H9 (cell line): ENCODE data around the gene TEX22. TPM values are rescaled to one million over a fixed set of nuclear protein-coding genes. Genes with fewer than 3 reads are reported as not detected.

Experiments used
- DNase-seq: peaks from one replicate; pipeline ENCODE4 v3.0.0-alpha.2; 2017
- H2AFZ ChIP-seq: one replicate; pipeline ENCODE4 v1.6.1; 2013; ENCODE audit warnings: mild to moderate bottlenecking, low read length, control low read depth, moderate library complexity
- H2AK5ac ChIP-seq: 2 replicates; pipeline ENCODE4 v1.6.1; 2013; ENCODE audit warnings: low read length, control low read depth, mixed read lengths; ENCODE audit not compliant: insufficient read length
- H2BK120ac ChIP-seq: one replicate; pipeline ENCODE4 v1.6.1; 2013; ENCODE audit warnings: low read depth, mild to moderate bottlenecking, low read length, control low read depth, inconsistent platforms; ENCODE audit not compliant: poor library complexity, severe bottlenecking
- H2BK12ac ChIP-seq: 2 replicates; pipeline ENCODE4 v1.6.1; 2013; ENCODE audit warnings: low read length, control low read depth, mixed read lengths, low read depth; ENCODE audit not compliant: insufficient read length
- H2BK15ac ChIP-seq: 2 replicates; pipeline ENCODE4 v1.6.1; 2013; ENCODE audit warnings: low read depth, low read length, control low read depth
- H2BK20ac ChIP-seq: one replicate; pipeline ENCODE4 v1.6.1; 2013; ENCODE audit warnings: low read depth, mild to moderate bottlenecking, low read length, control low read depth, inconsistent platforms; ENCODE audit not compliant: poor library complexity, severe bottlenecking
- H2BK5ac ChIP-seq: 2 replicates; pipeline ENCODE4 v1.6.1; 2013; ENCODE audit warnings: low read length, control low read depth, mixed read lengths; ENCODE audit not compliant: insufficient read length
- H3K14ac ChIP-seq: 2 replicates; pipeline ENCODE4 v1.6.1; 2013; ENCODE audit warnings: low read length, control low read depth; ENCODE audit not compliant: insufficient read depth
- H3K18ac ChIP-seq: 2 replicates; pipeline ENCODE4 v1.6.1; 2013; ENCODE audit warnings: low read depth, mild to moderate bottlenecking, mixed read lengths, low read length, control low read depth; ENCODE audit not compliant: insufficient read length
- H3K23ac ChIP-seq: 2 replicates; pipeline ENCODE4 v1.6.1; 2013; ENCODE audit warnings: low read length, control low read depth, mixed read lengths, low read depth; ENCODE audit not compliant: insufficient read length
- H3K23me2 ChIP-seq: 2 replicates; pipeline ENCODE4 v1.6.1; 2013; ENCODE audit warnings: low read depth, mild to moderate bottlenecking, mixed read lengths, low read length, control low read depth; ENCODE audit not compliant: insufficient read length, poor library complexity, severe bottlenecking
- H3K27ac ChIP-seq: 2 replicates; pipeline ENCODE4 v1.5.1; 2013; ENCODE audit warnings: low read length, control low read depth, mixed read lengths, low read depth; ENCODE audit not compliant: insufficient read length
- H3K27me3 ChIP-seq: 2 replicates; pipeline ENCODE4 v1.6.1; 2013; ENCODE audit warnings: low read length, control low read depth, inconsistent platforms; ENCODE audit not compliant: insufficient read depth
- H3K4ac ChIP-seq: 2 replicates; pipeline ENCODE4 v1.6.1; 2013; ENCODE audit warnings: low read depth, mild to moderate bottlenecking, control low read depth, inconsistent platforms, low read length, moderate library complexity
- H3K4me1 ChIP-seq: 2 replicates; pipeline ENCODE4 v1.6.1; 2013; ENCODE audit warnings: low read length, control low read depth, inconsistent platforms; ENCODE audit not compliant: insufficient read depth
- H3K4me2 ChIP-seq: 2 replicates; pipeline ENCODE4 v1.6.1; 2013; ENCODE audit warnings: low read length, control low read depth, mixed read lengths; ENCODE audit not compliant: insufficient read length, insufficient read depth
- H3K56ac ChIP-seq: 2 replicates; pipeline ENCODE4 v1.6.1; 2013; ENCODE audit warnings: low read depth, mild to moderate bottlenecking, mixed read lengths, low read length, control low read depth; ENCODE audit not compliant: insufficient read length
- H3K79me1 ChIP-seq: 2 replicates; pipeline ENCODE4 v1.6.1; 2013; ENCODE audit warnings: low read depth, mild to moderate bottlenecking, moderate library complexity, low read length, control low read depth, inconsistent platforms; ENCODE audit not compliant: insufficient read depth, poor library complexity, severe bottlenecking
- H3K79me2 ChIP-seq: 2 replicates; pipeline ENCODE4 v1.6.1; 2013; ENCODE audit warnings: low read length, control low read depth, inconsistent platforms; ENCODE audit not compliant: insufficient read depth
- H3K9ac ChIP-seq: 2 replicates; pipeline ENCODE4 v1.6.1; 2013; ENCODE audit warnings: low read length, control low read depth, mixed read lengths; ENCODE audit not compliant: insufficient read length; ENCODE audit errors: extremely low read depth
- H3K9me3 ChIP-seq: one replicate; pipeline ENCODE4 v1.6.1; 2013; ENCODE audit warnings: low read depth, low read length, inconsistent platforms; ENCODE audit not compliant: control insufficient read depth
- H3T11ph ChIP-seq: one replicate; pipeline ENCODE4 v1.6.1; 2013; ENCODE audit warnings: mild to moderate bottlenecking, low read length, control low read depth, inconsistent platforms
- H4K20me1 ChIP-seq: one replicate; pipeline ENCODE4 v1.6.1; 2013; ENCODE audit not compliant: control insufficient read depth, insufficient read length, insufficient read depth
- H4K5ac ChIP-seq: 2 replicates; pipeline ENCODE4 v1.6.1; 2013; ENCODE audit warnings: low read depth, mild to moderate bottlenecking, mixed read lengths, low read length, control low read depth; ENCODE audit not compliant: insufficient read length
- H4K8ac ChIP-seq: replicated peaks from 2 replicates; pipeline ENCODE4 v1.6.1; 2013; ENCODE audit warnings: low read length, control low read depth, mixed read lengths, low read depth; ENCODE audit not compliant: insufficient read length
- H4K91ac ChIP-seq: 2 replicates; pipeline ENCODE4 v1.6.1; 2013; ENCODE audit warnings: low read depth, mild to moderate bottlenecking, moderate library complexity, mixed read lengths, low read length, control low read depth; ENCODE audit not compliant: insufficient read length
- H3K27ac Mint-ChIP-seq, 3 experiments: 2 replicates in 2 of 3; 3 replicates in 1 of 3; pipeline ENCODE4 v1.8.0; 2020 to 2021; ENCODE audit warnings: mixed read lengths in 3 of 3, mild to moderate bottlenecking in 1 of 3, moderate library complexity in 1 of 3
- H3K27me3 Mint-ChIP-seq: 2 replicates; pipeline ENCODE4 v1.8.0; 2021; ENCODE audit warnings: low read depth, mild to moderate bottlenecking, moderate library complexity, mixed read lengths
- H3K36me3 Mint-ChIP-seq, 3 experiments: 2 replicates in 2 of 3; 3 replicates in 1 of 3; pipeline ENCODE4 v1.8.0; 2020 to 2021; ENCODE audit warnings: low read depth in 3 of 3, mixed read lengths in 3 of 3; ENCODE audit not compliant: insufficient read depth in 1 of 3
- H3K4me1 Mint-ChIP-seq, 2 experiments: 2 replicates each; pipeline ENCODE4 v1.8.0; 2020; ENCODE audit warnings: mixed read lengths in 2 of 2
- H3K4me3 Mint-ChIP-seq, 2 experiments: 2 replicates in 1 of 2; 3 replicates in 1 of 2; pipeline ENCODE4 v1.8.0; 2020 to 2021; ENCODE audit warnings: mild to moderate bottlenecking in 2 of 2, mixed read lengths in 2 of 2, moderate library complexity in 1 of 2
- H3K9me3 Mint-ChIP-seq, 2 experiments: 2 replicates in 1 of 2; 3 replicates in 1 of 2; pipeline ENCODE4 v1.8.0; 2020; ENCODE audit warnings: mild to moderate bottlenecking in 2 of 2, mixed read lengths in 2 of 2, moderate library complexity in 1 of 2
- CTCF ChIP-seq: fragments of 200-600 bp; sonication (generic); conservative IDR thresholded peaks from 3 replicates; pipeline ENCODE4 v1.8.0; 2021; ENCODE audit warnings: antibody characterized with exemption, mild to moderate bottlenecking
- WGBS: extraction: QIAGEN DNeasy Blood & Tissue Kit; methylation state at CpG from one replicate; pipeline ENCODE4 v1.1.7; 2013; ENCODE audit warnings: missing lambda C conversion rate, low lambda C conversion rate, mixed read lengths; ENCODE audit not compliant: insufficient read length; ENCODE audit errors: extremely low coverage; 5-methylcytosine and 5-hydroxymethylcytosine counted together
- total RNA-seq: library from RNA; stranded (reverse); gene quantifications from 2 replicates; pipeline ENCODE4 v1.2.1, GENCODE V29; 2021

The TEX22 gene
- total RNA-seq, 1 experiment from 2014 or later, result 0.83 TPM

DNA sequence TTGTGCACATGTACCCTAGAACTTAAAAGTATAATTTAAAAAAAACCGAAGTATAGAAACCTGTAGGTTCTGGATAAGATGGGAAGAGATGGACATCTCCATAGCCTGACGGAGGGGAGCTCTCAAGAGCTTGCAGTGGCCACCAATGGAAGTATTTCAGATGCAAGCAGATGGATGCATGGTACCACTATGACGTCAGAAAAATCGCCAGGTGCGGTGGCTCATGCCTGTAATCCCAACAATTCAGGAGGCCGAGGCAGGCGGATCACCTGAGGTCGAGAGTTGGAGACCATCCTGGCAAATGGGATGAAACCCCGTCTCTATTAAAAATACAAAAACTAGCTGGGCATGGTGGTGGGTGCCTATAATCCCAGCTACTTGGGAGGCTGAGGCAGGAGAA lies 3.4 kb downstream of the TEX22 start:
- no peak overlapping the region for H4K5ac ChIP-seq
- TF ChIP-seq CTCF, result no peak
- no peak overlapping the region for H2BK15ac ChIP-seq
- no peak overlapping the region for H3K14ac ChIP-seq
- no peak overlapping the region for H3K23ac ChIP-seq
- Mint-ChIP-seq H3K27ac (no peak overlapping the region), H3K27me3 (peaks cover 85% of the 10 kb centered on the region), H3K4me1 (0 out of 4 replicates have a peak, but pooled peaks cover 0 to 3% of the 10 kb centered on the region in 2 experiments), H3K9me3 (peaks cover 59 to 83% of the 10 kb centered on the region in 2 experiments), H3K36me3 (peaks cover 38 to 54% (median 53%) of the 10 kb centered on the region in 3 experiments), H3K4me3 (no peak overlapping the region)
- H2BK120ac ChIP-seq, result no peak overlapping the region
- no peaks in the 10 kb centered on the region for H3K27me3 ChIP-seq
- no peak overlapping the region for H2BK12ac ChIP-seq
- no peak overlapping the region for H3K4ac ChIP-seq
- no peak overlapping the region for H2AFZ ChIP-seq
- no peak overlapping the region for H3K27ac ChIP-seq
- H4K20me1 ChIP-seq, result no peaks in the 10 kb centered on the region
- no peak overlapping the region for H2BK5ac ChIP-seq
- no peak overlapping the region for H4K8ac ChIP-seq
- peaks cover 16% of the 10 kb centered on the region for H3K9me3 ChIP-seq
- no peak overlapping the region for H3K18ac ChIP-seq
- H3T11ph ChIP-seq, result no peak overlapping the region
- H3K4me1 ChIP-seq, result no peaks in the 10 kb centered on the region
- H3K4me2 ChIP-seq, result no peak overlapping the region
- no peaks in the 10 kb centered on the region for H3K23me2 ChIP-seq
- WGBS, result no CpG with 5 or more reads among the region's 9 CpGs
- H2AK5ac ChIP-seq, result no peak overlapping the region
- DNase-seq, result no peak
- H3K9ac ChIP-seq, result no peak overlapping the region
- H3K79me2 ChIP-seq, result no peaks in the 10 kb centered on the region
- no peak overlapping the region for H3K56ac ChIP-seq
- no peaks in the 10 kb centered on the region for H3K79me1 ChIP-seq
- H2BK20ac ChIP-seq, result no peak overlapping the region
- no peak overlapping the region for H4K91ac ChIP-seq
